HCT116 (cell line): Measurements from ENCODE around the gene FOXD1. TPM values are rescaled to one million over a fixed set of nuclear protein-coding genes. Genes with fewer than 3 reads are reported as not detected.

ENCODE experiments used
- ATAC-seq: fragments of 200-7000 bp; cut with Tn5 transposase; 2 replicates; pipeline ENCODE4 v1.9.1; 2020; ENCODE audit warnings: mild to moderate bottlenecking, moderate library complexity
- BruUV-seq: library from RNA; stranded (reverse); fragments of 400-500 nt; replicated peaks from 2 replicates; lab custom pipeline; 2021; lab: Mats Ljungman, UMichigan
- CTCF ChIA-PET: fragments of 300-600 bp; sonication (Branson Sonifier 250); formaldehyde crosslinking; loops from one replicate; lab custom pipeline; 2021; ENCODE audit warnings: antibody characterized with exemption; lab: Charles Lee
- POLR2A ChIA-PET: fragments of 300-600, 350-600 bp; sonication (Branson Sonifier 250); formaldehyde crosslinking; loops from one replicate; lab custom pipeline; 2021; ENCODE audit warnings: antibody characterized with exemption; lab: Charles Lee
- RAD21 ChIA-PET, 2 experiments: fragments of 300-600 bp; sonication (Branson Sonifier 250); formaldehyde crosslinking; loops; one replicate each; lab custom pipeline; 2023; ENCODE audit warnings: low total read pairs in 2 of 2; ENCODE audit not compliant: uncharacterized antibody in 2 of 2, unreplicated experiment in 2 of 2, low non-redundant PET in 1 of 2; lab: Charles Lee
- DNase-seq: peaks from one replicate; pipeline ENCODE4 v3.0.0-alpha.2; 2010; ENCODE audit warnings: low read depth, low spot score
- H2AFZ ChIP-seq: fragments of 200-600 bp; shearing (Covaris generic), sonication (generic); 2 replicates; pipeline ENCODE4 v1.6.1; 2017; ENCODE audit warnings: low read depth, mixed run types, mixed read lengths, antibody characterized with exemption, low read length; ENCODE audit not compliant: poor library complexity, severe bottlenecking
- H3K27ac ChIP-seq: 2 replicates; pipeline ENCODE4 v1.5.1; 2012; ENCODE audit warnings: low read depth, low read length
- H3K27me3 ChIP-seq: fragments of 200-600 bp; sonication (generic); 2 replicates; pipeline ENCODE4 v1.6.1; 2016; ENCODE audit warnings: mixed run types, low read length, mixed read lengths; ENCODE audit not compliant: insufficient read depth
- H3K36me3 ChIP-seq, 2 experiments: fragments of 200-500 bp in 1 of 2; fragments of 200-600 bp in 1 of 2; sonication (Bioruptor generic) in 1 of 2; sonication (generic) in 1 of 2; 2 replicates each; pipeline versions ENCODE4 v1.5.1 to v1.6.1; 2014 to 2016; ENCODE audit warnings: low read length in 2 of 2, inconsistent platforms in 1 of 2, mixed read lengths in 1 of 2, mixed run types in 1 of 2; ENCODE audit not compliant: insufficient read depth in 2 of 2, control insufficient read depth in 1 of 2
- H3K4me1 ChIP-seq, 2 experiments: fragments of 200-600 bp in 1 of 2; sonication (generic) in 1 of 2; 2 replicates each; pipeline versions ENCODE4 v1.5.1 to v1.6.1; 2012 to 2017; ENCODE audit warnings: low read length in 2 of 2, inconsistent platforms in 1 of 2, mild to moderate bottlenecking in 1 of 2, mixed read lengths in 1 of 2, mixed run types in 1 of 2, moderate library complexity in 1 of 2; ENCODE audit not compliant: insufficient read depth in 2 of 2, control insufficient read depth in 1 of 2
- H3K4me2 ChIP-seq: fragments of 200-600 bp; sonication (generic); 2 replicates; pipeline ENCODE4 v1.6.1; 2017; ENCODE audit warnings: mixed run types, low read length, mixed read lengths
- H3K4me3 ChIP-seq, 2 experiments: fragments of 200-600 bp in 1 of 2; sonication (generic) in 1 of 2; replicated peaks in 1 of 2; 2 replicates each; pipeline ENCODE4 v1.5.1; 2011 to 2016; ENCODE audit warnings: low read length in 2 of 2, control low read depth in 1 of 2, low read depth in 1 of 2, mild to moderate bottlenecking in 1 of 2, mixed read lengths in 1 of 2, mixed run types in 1 of 2
- H3K79me2 ChIP-seq: fragments of 200-600 bp; sonication (generic); 2 replicates; pipeline ENCODE4 v1.6.1; 2017; ENCODE audit warnings: mild to moderate bottlenecking, mixed run types, low read length, moderate library complexity, mixed read lengths; ENCODE audit not compliant: insufficient read depth
- H3K9ac ChIP-seq: fragments of 200-600 bp; sonication (generic); 2 replicates; pipeline ENCODE4 v1.6.1; 2016; ENCODE audit warnings: low read length, mixed read lengths
- H3K9me2 ChIP-seq: fragments of 200-600 bp; sonication (generic), shearing (Covaris generic); 2 replicates; pipeline ENCODE4 v1.6.1; 2017; ENCODE audit warnings: mixed run types, mild to moderate bottlenecking, moderate library complexity; ENCODE audit not compliant: insufficient read depth
- H3K9me3 ChIP-seq, 2 experiments: fragments of 200-500 bp in 1 of 2; fragments of 200-600 bp in 1 of 2; sonication (Bioruptor generic) in 1 of 2; sonication (generic) in 1 of 2; 2 replicates each; pipeline ENCODE4 v1.6.1; 2014 to 2017; ENCODE audit warnings: low read length in 2 of 2, mixed read lengths in 2 of 2, inconsistent platforms in 1 of 2, low read depth in 1 of 2, mild to moderate bottlenecking in 1 of 2, mixed run types in 1 of 2, moderate library complexity in 1 of 2; ENCODE audit not compliant: control insufficient read depth in 1 of 2, insufficient read depth in 1 of 2
- H4K20me1 ChIP-seq: fragments of 200-600 bp; sonication (generic), shearing (Covaris generic); 2 replicates; pipeline ENCODE4 v1.6.1; 2017; ENCODE audit warnings: mixed run types, mild to moderate bottlenecking, moderate library complexity; ENCODE audit not compliant: insufficient read depth
- CEBPB ChIP-seq: IDR thresholded peaks from 2 replicates; pipeline ENCODE4 v1.6.1; 2012; ENCODE audit warnings: low read depth
- EGR1 ChIP-seq: IDR thresholded peaks from 2 replicates; pipeline ENCODE4 v1.6.1; 2012; ENCODE audit warnings: low read depth
- EZH2 ChIP-seq: fragments of 200-600 bp; sonication (generic); IDR thresholded peaks from 2 replicates; pipeline ENCODE4 v1.6.1; 2017; ENCODE audit warnings: antibody characterized with exemption, mixed run types
- FOSL1 ChIP-seq: IDR thresholded peaks from 2 replicates; pipeline ENCODE4 v1.6.1; 2012; ENCODE audit warnings: low read depth
- JUND ChIP-seq: IDR thresholded peaks from 2 replicates; pipeline ENCODE4 v1.6.1; 2012
- POLR2AphosphoS5 ChIP-seq: IDR thresholded peaks from 2 replicates; pipeline ENCODE4 v1.6.1; 2011; ENCODE audit warnings: mild to moderate bottlenecking, low read depth, low read length, moderate library complexity
- RAD21 ChIP-seq: IDR thresholded peaks from 2 replicates; pipeline ENCODE4 v1.6.1; 2012; ENCODE audit warnings: low read depth, mild to moderate bottlenecking
- SIN3A ChIP-seq: IDR thresholded peaks from 2 replicates; pipeline ENCODE4 v1.6.1; 2012; ENCODE audit warnings: low read depth
- SP1 ChIP-seq: IDR thresholded peaks from 2 replicates; pipeline ENCODE4 v1.6.1; 2012; ENCODE audit warnings: low read depth
- SRF ChIP-seq: IDR thresholded peaks from 2 replicates; pipeline ENCODE4 v1.6.1; 2012; ENCODE audit warnings: low read depth
- TCF7L2 ChIP-seq: IDR thresholded peaks from 2 replicates; pipeline ENCODE4 v1.7.0; 2011; ENCODE audit warnings: borderline replicate concordance, inconsistent platforms; ENCODE audit not compliant: insufficient read depth, insufficient read length; ENCODE audit errors: extremely low read depth
- YY1 ChIP-seq: IDR thresholded peaks from 2 replicates; pipeline ENCODE4 v1.6.1; 2011; ENCODE audit warnings: low read length, low read depth, moderate library complexity, mild to moderate bottlenecking; ENCODE audit not compliant: insufficient replicate concordance; ENCODE audit errors: extremely low read depth
- ZFX ChIP-seq: fragments of 450-650 bp; IDR thresholded peaks from 2 replicates; pipeline ENCODE4 v1.6.1; 2017
- ZNF274 ChIP-seq: fragments of 200-500 bp; sonication (Bioruptor generic); IDR thresholded peaks from 2 replicates; pipeline ENCODE4 v1.6.1; 2014; ENCODE audit warnings: mild to moderate bottlenecking, low read depth, low read length, inconsistent platforms
- intact Hi-C: fragments of 100-400 bp; cut with micrococcal nuclease; formaldehyde crosslinking; loops from 2 replicates; pipeline ENCODE4 v1.10.0; 2022
- total RNA-seq: library from RNA; stranded (reverse); gene quantifications from one replicate; pipeline ENCODE4 v1.2.1, GENCODE V29; 2021; ENCODE audit not compliant: unreplicated experiment
- TF ChIP-seq, protein P1 (sequence below): IDR thresholded peaks from 2 replicates; pipeline ENCODE4 v1.6.1; 2012
- TF ChIP-seq, protein P2 (sequence below): IDR thresholded peaks from 2 replicates; pipeline ENCODE4 v1.6.1; 2012
- TF ChIP-seq, protein P3 (sequence below), 3 experiments: fragments of 200-600 bp in 1 of 3; sonication (generic) in 1 of 3; IDR thresholded peaks in 2 of 3; conservative IDR thresholded peaks in 1 of 3; 2 replicates each; pipeline ENCODE4 v1.5.1; 2012 to 2017; ENCODE audit warnings: low read depth in 2 of 3, low read length in 2 of 3, antibody characterized with exemption in 1 of 3, borderline replicate concordance in 1 of 3, control low read depth in 1 of 3, mild to moderate bottlenecking in 1 of 3, mixed read lengths in 1 of 3, mixed run types in 1 of 3, moderate library complexity in 1 of 3; ENCODE audit not compliant: insufficient read depth in 1 of 3
- TF ChIP-seq, protein P4 (sequence below): IDR thresholded peaks from 2 replicates; pipeline ENCODE4 v1.6.1; 2012; ENCODE audit warnings: low read depth

Gene FOXD1
- total RNA-seq, 1 experiment from 2014 or later: 26.8 TPM

DNA sequence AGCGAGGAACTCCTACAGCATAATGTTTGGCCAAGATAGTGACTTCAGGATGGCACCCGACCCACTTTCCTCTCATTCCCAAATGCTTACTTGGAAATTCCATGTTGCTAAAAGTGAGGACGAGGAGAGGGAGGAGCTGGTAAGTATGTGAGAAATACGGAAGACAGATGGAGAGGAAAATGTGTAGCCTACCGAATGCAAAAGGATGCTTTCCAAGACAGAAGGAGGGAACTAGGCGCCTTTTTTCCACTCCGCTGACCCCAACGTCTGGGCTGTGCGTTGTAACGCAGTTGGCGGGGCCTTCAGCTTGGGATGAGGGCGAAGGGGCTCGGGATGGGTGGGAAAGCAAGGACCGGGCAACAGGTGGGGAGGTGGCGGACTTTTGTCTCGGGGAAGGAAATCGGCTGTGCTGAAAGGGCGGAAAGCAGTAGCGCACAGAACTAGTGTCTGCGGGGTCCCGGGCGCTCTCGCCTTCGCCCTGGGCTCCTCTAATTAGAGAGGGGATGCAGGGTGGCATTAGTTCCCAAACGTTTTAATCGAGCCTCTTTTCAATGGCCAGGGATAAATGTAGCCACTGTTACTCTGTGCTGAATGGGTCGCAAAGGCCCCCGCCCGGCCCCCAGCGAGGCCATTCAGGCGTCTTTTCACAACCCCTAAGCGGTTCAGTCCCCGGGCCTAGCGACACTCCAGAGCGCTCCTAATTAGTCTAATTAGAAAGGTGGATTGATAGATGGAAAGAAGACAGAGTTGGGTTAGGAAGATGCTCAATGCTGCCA, 12.6 kb downstream of the FOXD1 start:
- no TSS peak for BruUV-seq
- Histone ChIP-seq H2AFZ (no peak overlapping the region), H3K9me2 (no peaks in the 10 kb centered on the region), H3K9ac (no peak overlapping the region), H3K4me3 (no peak overlapping the region), H3K27ac (no peak overlapping the region), H3K4me2 (no peak overlapping the region), H4K20me1 (no peaks in the 10 kb centered on the region), H3K9me3 (no peaks in the 10 kb centered on the region), H3K4me1 (peaks cover 7 to 25% of the 10 kb centered on the region in 2 experiments; a peak in 2 of 4 replicates), H3K36me3 (no peaks in the 10 kb centered on the region), H3K79me2 (no peaks in the 10 kb centered on the region), H3K27me3 (no peaks in the 10 kb centered on the region)
- intact Hi-C loops: no loop called here
- DNase-seq (no peak), ATAC-seq (no peak)
- ChIA-PET POLR2A (interaction anchor here (3.0 kb wide), 1 partner anchor 12 kb away, joined by 9 read pairs; the partner anchor contains the start of gene FOXD1), CTCF (no interaction called here), RAD21 (no interaction called here)
- TF ChIP-seq, protein P1, sequence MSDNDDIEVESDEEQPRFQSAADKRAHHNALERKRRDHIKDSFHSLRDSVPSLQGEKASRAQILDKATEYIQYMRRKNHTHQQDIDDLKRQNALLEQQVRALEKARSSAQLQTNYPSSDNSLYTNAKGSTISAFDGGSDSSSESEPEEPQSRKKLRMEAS: no peak
- TF ChIP-seq SRF (no peak), ZNF274 (no peak), RAD21 (no peak), TCF7L2 (no peak), EGR1 (no peak), SIN3A (no peak), EZH2 (no peak), YY1 (no peak), POLR2AphosphoS5 (no peak), ZFX (no peak), CEBPB (no peak), FOSL1 (no peak), SP1 (no peak), JUND (no peak)
- TF ChIP-seq, protein P2, sequence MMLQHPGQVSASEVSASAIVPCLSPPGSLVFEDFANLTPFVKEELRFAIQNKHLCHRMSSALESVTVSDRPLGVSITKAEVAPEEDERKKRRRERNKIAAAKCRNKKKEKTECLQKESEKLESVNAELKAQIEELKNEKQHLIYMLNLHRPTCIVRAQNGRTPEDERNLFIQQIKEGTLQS: no peak
- TF ChIP-seq, protein P3, sequence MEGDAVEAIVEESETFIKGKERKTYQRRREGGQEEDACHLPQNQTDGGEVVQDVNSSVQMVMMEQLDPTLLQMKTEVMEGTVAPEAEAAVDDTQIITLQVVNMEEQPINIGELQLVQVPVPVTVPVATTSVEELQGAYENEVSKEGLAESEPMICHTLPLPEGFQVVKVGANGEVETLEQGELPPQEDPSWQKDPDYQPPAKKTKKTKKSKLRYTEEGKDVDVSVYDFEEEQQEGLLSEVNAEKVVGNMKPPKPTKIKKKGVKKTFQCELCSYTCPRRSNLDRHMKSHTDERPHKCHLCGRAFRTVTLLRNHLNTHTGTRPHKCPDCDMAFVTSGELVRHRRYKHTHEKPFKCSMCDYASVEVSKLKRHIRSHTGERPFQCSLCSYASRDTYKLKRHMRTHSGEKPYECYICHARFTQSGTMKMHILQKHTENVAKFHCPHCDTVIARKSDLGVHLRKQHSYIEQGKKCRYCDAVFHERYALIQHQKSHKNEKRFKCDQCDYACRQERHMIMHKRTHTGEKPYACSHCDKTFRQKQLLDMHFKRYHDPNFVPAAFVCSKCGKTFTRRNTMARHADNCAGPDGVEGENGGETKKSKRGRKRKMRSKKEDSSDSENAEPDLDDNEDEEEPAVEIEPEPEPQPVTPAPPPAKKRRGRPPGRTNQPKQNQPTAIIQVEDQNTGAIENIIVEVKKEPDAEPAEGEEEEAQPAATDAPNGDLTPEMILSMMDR (IDR thresholded peaks at IDR 0.05 in 2 of 3, conservative IDR thresholded peaks at IDR 0.05 in 1 of 3; ENCODE audit: borderline replicate concordance in 1 of 3, insufficient read depth in 1 of 3, low read depth in 2 of 3, low read length in 2 of 3): no peak
- TF ChIP-seq, protein P4, sequence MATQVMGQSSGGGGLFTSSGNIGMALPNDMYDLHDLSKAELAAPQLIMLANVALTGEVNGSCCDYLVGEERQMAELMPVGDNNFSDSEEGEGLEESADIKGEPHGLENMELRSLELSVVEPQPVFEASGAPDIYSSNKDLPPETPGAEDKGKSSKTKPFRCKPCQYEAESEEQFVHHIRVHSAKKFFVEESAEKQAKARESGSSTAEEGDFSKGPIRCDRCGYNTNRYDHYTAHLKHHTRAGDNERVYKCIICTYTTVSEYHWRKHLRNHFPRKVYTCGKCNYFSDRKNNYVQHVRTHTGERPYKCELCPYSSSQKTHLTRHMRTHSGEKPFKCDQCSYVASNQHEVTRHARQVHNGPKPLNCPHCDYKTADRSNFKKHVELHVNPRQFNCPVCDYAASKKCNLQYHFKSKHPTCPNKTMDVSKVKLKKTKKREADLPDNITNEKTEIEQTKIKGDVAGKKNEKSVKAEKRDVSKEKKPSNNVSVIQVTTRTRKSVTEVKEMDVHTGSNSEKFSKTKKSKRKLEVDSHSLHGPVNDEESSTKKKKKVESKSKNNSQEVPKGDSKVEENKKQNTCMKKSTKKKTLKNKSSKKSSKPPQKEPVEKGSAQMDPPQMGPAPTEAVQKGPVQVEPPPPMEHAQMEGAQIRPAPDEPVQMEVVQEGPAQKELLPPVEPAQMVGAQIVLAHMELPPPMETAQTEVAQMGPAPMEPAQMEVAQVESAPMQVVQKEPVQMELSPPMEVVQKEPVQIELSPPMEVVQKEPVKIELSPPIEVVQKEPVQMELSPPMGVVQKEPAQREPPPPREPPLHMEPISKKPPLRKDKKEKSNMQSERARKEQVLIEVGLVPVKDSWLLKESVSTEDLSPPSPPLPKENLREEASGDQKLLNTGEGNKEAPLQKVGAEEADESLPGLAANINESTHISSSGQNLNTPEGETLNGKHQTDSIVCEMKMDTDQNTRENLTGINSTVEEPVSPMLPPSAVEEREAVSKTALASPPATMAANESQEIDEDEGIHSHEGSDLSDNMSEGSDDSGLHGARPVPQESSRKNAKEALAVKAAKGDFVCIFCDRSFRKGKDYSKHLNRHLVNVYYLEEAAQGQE: no peak
